ENCODE measurements around the gene CLASP1.
"Not testable (repeated sequence)": the region's sequence is repeated elsewhere in the genome, so short reads cannot be mapped to it uniquely, and the experiment has no call there.

CLASP1 gene

DNA sequence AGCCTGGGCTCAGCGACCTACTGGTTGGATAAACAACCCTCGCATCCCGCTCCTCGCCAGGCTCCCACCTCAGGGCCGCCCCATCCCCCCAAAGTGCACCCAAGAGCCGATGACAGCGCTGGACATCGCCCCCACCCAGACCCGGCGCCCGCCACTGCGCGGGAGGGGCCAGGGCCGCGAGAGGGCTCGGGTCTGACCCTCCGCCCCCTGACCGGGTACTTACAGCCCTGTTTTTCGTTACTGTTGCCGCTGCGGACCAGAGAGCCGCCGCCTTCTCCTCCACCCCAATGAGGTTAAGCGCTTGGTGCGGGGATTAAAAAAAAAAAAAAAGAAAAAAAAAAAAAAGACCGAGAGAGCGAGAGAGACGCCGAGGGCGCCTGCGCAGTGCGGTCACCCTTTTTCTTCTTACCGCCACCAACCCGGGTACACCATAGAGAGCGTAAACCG, at the start of gene CLASP1:
TSS of gene CLASP1 (minus strand) at position 314 of the 447 bp plus-strand sequence. CDS start 43,567 bp downstream, outside the sequence.
- no peak for DNase-seq

- no peak for DNase-seq
These were observed 49.2 kb upstream of the CLASP1 start for GRCh38 chr2:121698318-121698930.

- no peak for DNase-seq
These were observed 47.9 kb upstream of the CLASP1 start for GRCh38 chr2:121697108-121697631.

DNA sequence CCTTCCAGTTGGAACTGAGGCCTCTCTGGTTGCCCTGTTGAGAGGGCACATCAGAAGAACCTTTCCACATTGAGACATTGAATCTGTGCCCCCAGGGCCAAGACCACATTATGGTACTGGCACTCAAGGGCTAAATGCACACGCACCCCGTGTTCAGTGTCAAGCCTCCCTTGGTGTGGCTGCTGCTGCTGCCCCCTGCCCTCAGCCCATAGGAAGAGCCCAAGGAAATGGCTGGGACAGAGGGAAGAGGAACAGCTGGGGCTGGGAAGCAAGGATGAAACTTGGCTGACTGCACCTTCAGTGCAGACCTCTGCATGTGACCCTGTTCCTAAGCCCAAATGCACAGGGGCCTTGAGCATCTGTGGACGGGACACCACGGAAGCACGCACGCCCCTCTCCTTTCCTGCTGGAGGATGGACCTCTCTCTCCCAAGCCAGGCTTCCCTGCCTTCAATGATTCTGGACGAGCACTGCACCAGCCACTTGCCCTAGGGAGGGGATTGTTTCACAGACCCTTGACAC, 47.2 kb upstream of the CLASP1 start:
- no peak for DNase-seq

DNA sequence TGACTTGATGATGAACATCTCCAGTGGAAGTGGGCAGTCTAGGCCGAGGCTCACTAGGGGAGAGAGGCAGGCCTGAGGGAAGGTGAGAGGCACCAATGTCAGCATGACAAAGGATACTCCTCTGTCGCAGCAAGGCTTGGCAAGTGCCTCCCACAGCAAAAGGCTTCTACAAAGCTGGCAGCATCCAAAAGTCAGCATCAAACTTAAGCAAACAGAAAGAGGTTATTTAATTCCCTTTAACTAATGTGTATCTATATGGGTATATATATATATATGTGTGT, 45.8 kb upstream of the CLASP1 start:
- no peak for DNase-seq

- DNase-seq = no peak
These were observed 45.3 kb upstream of the CLASP1 start for GRCh38 chr2:121694398-121695170.

DNA sequence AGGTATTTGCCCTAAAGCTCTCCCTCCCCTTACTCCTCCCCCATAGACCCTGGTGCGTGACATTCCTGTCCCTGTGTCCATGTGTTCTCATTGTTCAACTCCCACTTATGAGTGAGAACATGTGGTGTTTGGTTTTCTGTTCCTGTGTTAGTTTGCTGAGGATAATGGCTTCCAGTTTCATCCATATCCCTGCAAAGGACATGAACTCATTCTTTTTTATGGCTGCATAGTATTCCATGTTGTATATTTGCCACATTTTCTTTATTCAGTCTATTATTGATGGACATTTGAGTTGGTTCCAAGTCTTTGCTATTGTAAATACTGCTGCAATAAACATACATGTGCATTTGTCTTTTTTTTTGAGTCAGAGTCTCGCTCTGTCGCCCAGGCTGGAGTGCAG, 41.3 kb upstream of the CLASP1 start:
- not testable (repeated sequence) for DNase-seq

GRCh38 chr2:121690095-121690494, 40.8 kb upstream of the CLASP1 start:
- DNase-seq = no peak

GRCh38 chr2:121689356-121689755, 40.1 kb upstream of the CLASP1 start:
- DNase-seq = no peak

GRCh38 chr2:121688820-121689219, 39.6 kb upstream of the CLASP1 start:
- DNase-seq = no peak

GRCh38 chr2:121686902-121687301, 37.6 kb upstream of the CLASP1 start:
- no peak for DNase-seq

DNA sequence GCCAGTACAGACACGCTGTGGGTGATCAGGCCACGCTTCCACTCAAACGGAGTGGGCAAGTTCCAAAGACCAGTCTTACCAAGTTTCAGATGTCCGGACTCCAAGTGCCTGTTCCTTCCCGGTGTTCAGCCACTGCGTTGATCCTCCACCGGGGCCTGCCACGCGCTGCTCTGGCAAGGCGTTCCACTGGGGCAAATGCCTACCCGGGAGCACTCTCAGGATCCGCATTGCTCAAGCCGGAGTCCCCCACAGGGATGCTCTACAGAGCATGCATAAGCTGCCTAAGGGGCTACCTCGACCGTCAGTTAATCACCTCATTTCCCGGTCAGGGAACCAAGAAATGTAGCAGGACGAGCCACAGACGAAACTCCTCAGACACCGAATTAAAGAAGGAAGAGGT, 37.0 kb upstream of the CLASP1 start:
- DNase-seq = no peak

- DNase-seq = no peak
These were observed 33.4 kb upstream of the CLASP1 start for GRCh38 chr2:121682396-121683298.

DNA sequence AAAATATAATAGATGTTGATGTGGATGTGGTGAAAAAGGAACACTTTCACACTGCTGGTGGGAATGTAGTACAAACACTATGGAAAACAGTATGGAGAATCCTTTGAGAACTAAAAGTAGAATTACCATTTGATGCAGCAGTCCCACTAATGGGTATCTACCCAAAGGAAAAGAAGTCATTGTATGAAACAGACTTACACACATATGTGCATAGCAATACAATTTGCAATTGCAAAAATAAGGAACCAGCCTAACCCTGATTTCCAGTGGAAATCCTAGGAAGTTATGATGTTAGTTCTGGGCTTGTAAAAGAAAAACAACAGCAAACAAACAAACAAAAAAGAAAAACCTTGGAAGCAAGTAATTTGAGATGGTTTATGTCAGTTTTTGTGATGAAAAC, 28.6 kb upstream of the CLASP1 start:
- no peak for DNase-seq

DNA sequence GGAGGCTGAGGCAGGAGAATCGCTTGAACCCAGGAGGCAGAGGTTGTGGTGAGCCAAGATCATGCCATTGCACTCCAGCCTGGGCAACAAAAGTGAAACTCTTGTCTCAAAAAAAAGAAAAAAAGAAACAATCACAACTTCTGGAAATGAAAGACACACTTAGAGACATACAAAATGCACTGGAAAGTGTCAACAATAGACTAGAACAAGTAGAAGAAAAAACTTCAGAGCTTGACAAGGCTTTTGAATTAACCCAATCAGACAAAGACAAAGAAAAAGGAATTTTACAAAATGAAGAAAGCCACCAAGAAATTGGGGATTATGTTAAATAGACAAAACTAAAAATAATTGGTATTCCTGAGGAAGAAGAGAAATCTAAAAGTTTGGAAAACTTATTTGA, 22.4 kb upstream of the CLASP1 start:
- DNase-seq = not testable (repeated sequence)

DNA sequence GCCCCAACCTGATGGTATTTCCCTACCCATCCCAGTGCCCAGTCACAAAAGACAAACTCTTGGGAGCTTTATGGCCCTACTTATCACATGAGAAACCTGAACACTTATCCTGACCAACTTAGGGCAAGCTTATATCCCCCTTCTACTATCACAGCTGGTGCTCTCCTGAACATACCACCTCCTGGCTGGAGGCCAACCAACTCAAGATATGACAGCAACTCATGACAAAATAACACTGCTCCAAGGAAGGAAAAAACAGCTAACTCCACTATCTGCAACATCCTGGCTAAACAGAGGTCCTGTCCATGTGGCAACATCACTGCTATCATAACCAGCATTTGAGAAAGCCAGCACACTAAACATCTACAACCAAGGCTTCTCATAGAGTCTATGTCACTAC, 20.9 kb upstream of the CLASP1 start:
- DNase-seq = no peak

DNA sequence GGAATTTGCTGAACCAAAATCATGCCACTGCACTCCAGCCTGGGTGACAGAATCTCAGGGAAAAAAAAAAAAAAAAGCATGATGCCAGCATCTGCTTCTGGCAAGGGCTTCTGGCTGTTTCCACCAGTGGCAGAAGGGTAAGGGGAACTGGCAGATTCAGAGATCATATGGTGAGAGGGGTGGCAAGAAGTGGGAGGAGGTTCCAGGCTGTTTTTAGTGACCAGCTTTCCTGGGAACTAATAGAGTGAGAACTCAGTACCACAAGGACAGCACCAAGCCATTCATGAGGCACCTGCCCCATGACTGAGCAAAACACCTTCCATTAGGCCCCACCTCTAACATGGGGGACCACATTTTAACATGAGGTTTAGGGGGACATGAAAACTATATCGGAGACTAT, 18.4 kb upstream of the CLASP1 start:
- no peak for DNase-seq

DNA sequence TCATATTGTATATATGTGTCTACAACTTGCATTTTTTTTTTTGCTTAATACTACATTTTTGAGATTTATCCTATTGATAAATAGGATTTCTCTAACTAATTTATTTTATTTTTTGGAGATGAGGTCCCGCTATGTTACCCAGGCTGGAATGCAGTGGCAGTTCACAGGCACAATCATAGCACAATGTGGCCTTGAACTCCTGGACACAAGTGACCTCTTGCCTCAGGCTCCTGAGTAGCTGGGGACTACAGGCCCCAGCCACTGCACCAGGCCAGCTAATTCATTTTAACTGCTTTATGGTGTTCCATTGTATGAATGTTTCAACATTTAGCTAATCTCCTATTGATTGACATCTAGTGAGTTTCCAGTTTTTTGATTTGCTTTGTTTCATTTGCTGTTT, 16.8 kb upstream of the CLASP1 start:
- no peak for DNase-seq

- no peak for DNase-seq
These were observed 16.2 kb upstream of the CLASP1 start for GRCh38 chr2:121665504-121665903.

- no peak for DNase-seq
These were observed 15.5 kb upstream of the CLASP1 start for GRCh38 chr2:121664713-121665112.

- no peak for DNase-seq
These were observed 14.8 kb upstream of the CLASP1 start for GRCh38 chr2:121664086-121664485.

DNA sequence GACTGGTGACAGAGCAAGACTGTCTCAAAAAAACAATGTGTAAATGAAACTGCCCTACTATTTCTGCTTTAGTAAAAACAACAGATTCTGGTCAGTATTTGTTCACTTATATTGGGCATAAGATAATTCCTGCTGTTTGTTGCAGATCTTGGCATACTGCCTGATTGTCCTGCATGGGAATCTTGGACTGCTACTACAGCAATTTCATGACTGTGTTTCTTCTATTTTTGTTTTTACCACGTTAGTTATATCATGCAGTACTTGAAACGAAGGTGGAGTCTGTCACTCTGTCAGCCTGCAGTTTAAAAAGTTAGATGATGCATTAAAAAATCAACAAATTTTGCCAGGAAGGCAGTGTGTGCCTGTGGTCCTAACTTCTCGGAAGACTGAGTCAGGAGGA, 14.2 kb upstream of the CLASP1 start:
- no peak for DNase-seq

GRCh38 chr2:121662656-121663055, 13.4 kb upstream of the CLASP1 start:
- DNase-seq = no peak
